Fibroblast of lung (primary cell): ENCODE results near the gene CHST10.

Experiments used
- CTCF ChIP-seq, 2 donors: IDR thresholded peaks in 1 of 2; conservative IDR thresholded peaks in 1 of 2; 1 replicate in 1 of 2; 2 replicates in 1 of 2; pipeline ENCODE4 v1.5.1; 2011 to 2012; ENCODE audit warnings: low read length in 2 of 2, control low read depth in 1 of 2, inconsistent platforms in 1 of 2, low read depth in 1 of 2, mild to moderate bottlenecking in 1 of 2
- EZH2 ChIP-seq: IDR thresholded peaks from 2 replicates; pipeline ENCODE4 v1.5.1; 2012; ENCODE audit warnings: low read length, control low read depth, mild to moderate bottlenecking; ENCODE audit errors: missing control alignments

GRCh38 chr2:100425107-100425506 lies 7.6 kb upstream of the CHST10 start:
- TF ChIP-seq EZH2 (no peak), CTCF (conservative IDR thresholded peaks at IDR 0.05 in 1 of 2, IDR thresholded peaks at IDR 0.05 in 1 of 2; ENCODE audit: low read depth in 1 of 2, low read length in 2 of 2) (no peak)
